OCI-LY7 (cell line): Measurements from ENCODE around the gene TMEM231. TPM values are rescaled to one million over a fixed set of nuclear protein-coding genes. Genes with fewer than 3 reads are reported as not detected.

Source experiments
- BruUV-seq: library from RNA; stranded (reverse); fragments of 400-500 nt; replicated peaks from 2 replicates; lab custom pipeline; 2021; lab: Mats Ljungman, UMichigan
- CTCF ChIA-PET: fragments of 300-600 bp; sonication (Branson Sonifier 250); formaldehyde crosslinking; loops from one replicate; lab custom pipeline; 2022; ENCODE audit warnings: antibody characterized with exemption; ENCODE audit not compliant: unreplicated experiment; lab: Charles Lee
- POLR2A ChIA-PET: fragments of 300-600 bp; sonication (Branson Sonifier 250); formaldehyde crosslinking; loops from one replicate; lab custom pipeline; 2022; ENCODE audit warnings: antibody characterized with exemption; lab: Charles Lee
- DNase-seq: peaks from one replicate; pipeline ENCODE4 v3.0.0-alpha.2; 2015; ENCODE audit warnings: low spot score
- H2AFZ ChIP-seq: fragments of 200-600 bp; sonication (generic), shearing (Covaris generic); 2 replicates; pipeline ENCODE4 v1.6.1; 2014; ENCODE audit warnings: mild to moderate bottlenecking, antibody characterized with exemption, low read length, moderate library complexity
- H3K27ac ChIP-seq: fragments of 200-600 bp; sonication (generic); 2 replicates; pipeline ENCODE4 v1.5.1; 2014; ENCODE audit warnings: mixed run types, low read depth, mild to moderate bottlenecking, moderate library complexity, low read length, inconsistent platforms; ENCODE audit not compliant: poor library complexity, severe bottlenecking
- H3K36me3 ChIP-seq: fragments of 200-600 bp; sonication (generic); 2 replicates; pipeline ENCODE4 v1.6.1; 2014; ENCODE audit warnings: mild to moderate bottlenecking, antibody characterized with exemption, low read length, moderate library complexity, mixed read lengths; ENCODE audit not compliant: insufficient read depth
- H3K4me1 ChIP-seq: fragments of 200-600 bp; sonication (generic); 2 replicates; pipeline ENCODE4 v1.5.1; 2014; ENCODE audit warnings: mild to moderate bottlenecking, low read length; ENCODE audit not compliant: insufficient read depth, poor library complexity, severe bottlenecking
- H3K4me2 ChIP-seq: fragments of 200-600 bp; sonication (generic); 2 replicates; pipeline ENCODE4 v1.6.1; 2014; ENCODE audit warnings: mild to moderate bottlenecking, low read length
- H3K4me3 ChIP-seq: fragments of 200-600 bp; sonication (generic); 2 replicates; pipeline ENCODE4 v1.5.1; 2014; ENCODE audit warnings: mild to moderate bottlenecking, low read depth, low read length; ENCODE audit not compliant: poor library complexity, severe bottlenecking
- H3K79me2 ChIP-seq: fragments of 200-600 bp; sonication (generic); 2 replicates; pipeline ENCODE4 v1.6.1; 2016; ENCODE audit warnings: low read depth, mild to moderate bottlenecking, low read length, moderate library complexity, mixed read lengths; ENCODE audit not compliant: insufficient read depth
- H3K9me2 ChIP-seq: fragments of 200-600 bp; sonication (generic); 2 replicates; pipeline ENCODE4 v1.6.1; 2016; ENCODE audit warnings: mild to moderate bottlenecking, low read length, mixed read lengths; ENCODE audit not compliant: insufficient read depth
- H3K9me3 ChIP-seq: fragments of 200-600 bp; sonication (generic); 2 replicates; pipeline ENCODE4 v1.6.1; 2014; ENCODE audit warnings: mild to moderate bottlenecking, mixed run types, low read length, mixed read lengths
- H4K20me1 ChIP-seq: fragments of 200-600 bp; sonication (generic); 2 replicates; pipeline ENCODE4 v1.6.1; 2014; ENCODE audit warnings: mild to moderate bottlenecking, antibody characterized with exemption, low read length, moderate library complexity, mixed read lengths; ENCODE audit not compliant: insufficient read depth
- CTCF ChIP-seq: fragments of 200-600 bp; sonication (generic); conservative IDR thresholded peaks from 2 replicates; pipeline ENCODE4 v1.5.1; 2014; ENCODE audit warnings: mild to moderate bottlenecking, antibody characterized with exemption, low read length, moderate library complexity, mixed read lengths
- EZH2phosphoT487 ChIP-seq: fragments of 200-600 bp; sonication (generic); IDR thresholded peaks from 2 replicates; pipeline ENCODE4 v1.6.1; 2018; ENCODE audit warnings: low read depth, borderline replicate concordance, mild to moderate bottlenecking, mixed run types, antibody characterized with exemption, low read length, moderate library complexity, mixed read lengths
- intact Hi-C: fragments of 100-400 bp; cut with micrococcal nuclease; formaldehyde crosslinking; loops from one replicate; pipeline ENCODE4 v1.10.0; 2022; ENCODE audit not compliant: unreplicated experiment
- total RNA-seq, 2 experiments: library from RNA; depleted of rRNA in 1 of 2; stranded (reverse); fragments of >200 nt in 1 of 2; shearing (Covaris generic) in 1 of 2; gene quantifications; 2 replicates each; pipeline ENCODE4 v1.2.3, GENCODE V29; 2014 to 2022

The TMEM231 gene
- total RNA-seq, 2 experiments from 2014 or later, result 6.6 to 6.9 TPM

- CTCF ChIA-PET, result no interaction called here
- H3K36me3 ChIP-seq, result peaks cover 96% of the 10 kb centered on the region
- no peak overlapping the region for H2AFZ ChIP-seq
- TF ChIP-seq CTCF (no peak), EZH2phosphoT487 (no peak)
- H3K4me2 ChIP-seq, result no peak overlapping the region
- DNase-seq, result no peak
- no TSS peak for BruUV-seq
- intact Hi-C loops, result no loop called here
- no peaks in the 10 kb centered on the region for H3K9me3 ChIP-seq
- no peak overlapping the region for H3K4me3 ChIP-seq
- 0 out of 2 replicates have a peak, but pooled peaks cover 7% of the 10 kb centered on the region for H4K20me1 ChIP-seq
- no peaks in the 10 kb centered on the region for H3K9me2 ChIP-seq
- H3K79me2 ChIP-seq, result no peaks in the 10 kb centered on the region; the same call in 1 of the 2 replicates
- H3K27ac ChIP-seq, result no peak overlapping the region
- POLR2A ChIA-PET, result interaction anchor here (0.5 to 1.5 kb wide), 3 partner anchors 53 to 69 kb away, joined by 3 to 5 read pairs (median 3); no protein-coding TSS in a partner anchor
- H3K4me1 ChIP-seq, result peaks cover 38% of the 10 kb centered on the region
Measured at GRCh38 chr16:75572864-75573542, 17.0 kb upstream of the TMEM231 start.

GRCh38 chr16:75570396-75571065 lies 14.5 kb upstream of the TMEM231 start:
- Histone ChIP-seq H3K27ac (peak overlapping the region; percentile 49), H3K9me2 (no peaks in the 10 kb centered on the region), H3K4me3 (peak overlapping the region; percentile 18), H2AFZ (no peak overlapping the region), H3K9me3 (no peaks in the 10 kb centered on the region), H3K79me2 (peaks cover 16% of the 10 kb centered on the region), H3K4me1 (peaks cover 51% of the 10 kb centered on the region), H4K20me1 (peaks cover 19% of the 10 kb centered on the region; the same call in 1 of the 2 replicates), H3K36me3 (peaks cover 75% of the 10 kb centered on the region), H3K4me2 (peak overlapping the region; percentile 60)
- peak; percentile 17 for DNase-seq
- BruUV-seq, result no TSS peak
- intact Hi-C loops, result no loop called here
- TF ChIP-seq EZH2phosphoT487, result no peak
- no peak for TF ChIP-seq CTCF
- ChIA-PET POLR2A (interaction anchor here (1.9 kb wide), 1 partner anchor 10 kb away, joined by 4 read pairs; no protein-coding TSS in a partner anchor), CTCF (interaction anchor here (0.5 kb wide), 1 partner anchor 93 kb away, joined by 4 read pairs; no protein-coding TSS in a partner anchor)
